ENCODE measurements around the gene ESF1. TPM values are rescaled to one million over a fixed set of nuclear protein-coding genes. Genes with fewer than 3 reads are reported as not detected.

The ESF1 gene
- total and polyA plus RNA-seq, 7 donors = 7.2 to 20.5 (median 14.0) TPM

- Histone ChIP-seq H3K36me3 (peaks cover 0 to 29% (median 2%) of the 10 kb centered on the region in 4 donors), H3K27ac (no peak overlapping the region), H3K4me1 (no peaks in the 10 kb centered on the region), H3K4me3 (no peak overlapping the region), H3K27me3 (no peaks in the 10 kb centered on the region), H3K9me3 (no peaks in the 10 kb centered on the region)
- intact Hi-C loops (cut with DNase I) = no loop called here
- no peak for TF ChIP-seq POLR2A (IDR thresholded peaks at IDR 0.05)
- no peak for TF ChIP-seq EP300 (IDR thresholded peaks at IDR 0.05)
- TF ChIP-seq, protein P1, sequence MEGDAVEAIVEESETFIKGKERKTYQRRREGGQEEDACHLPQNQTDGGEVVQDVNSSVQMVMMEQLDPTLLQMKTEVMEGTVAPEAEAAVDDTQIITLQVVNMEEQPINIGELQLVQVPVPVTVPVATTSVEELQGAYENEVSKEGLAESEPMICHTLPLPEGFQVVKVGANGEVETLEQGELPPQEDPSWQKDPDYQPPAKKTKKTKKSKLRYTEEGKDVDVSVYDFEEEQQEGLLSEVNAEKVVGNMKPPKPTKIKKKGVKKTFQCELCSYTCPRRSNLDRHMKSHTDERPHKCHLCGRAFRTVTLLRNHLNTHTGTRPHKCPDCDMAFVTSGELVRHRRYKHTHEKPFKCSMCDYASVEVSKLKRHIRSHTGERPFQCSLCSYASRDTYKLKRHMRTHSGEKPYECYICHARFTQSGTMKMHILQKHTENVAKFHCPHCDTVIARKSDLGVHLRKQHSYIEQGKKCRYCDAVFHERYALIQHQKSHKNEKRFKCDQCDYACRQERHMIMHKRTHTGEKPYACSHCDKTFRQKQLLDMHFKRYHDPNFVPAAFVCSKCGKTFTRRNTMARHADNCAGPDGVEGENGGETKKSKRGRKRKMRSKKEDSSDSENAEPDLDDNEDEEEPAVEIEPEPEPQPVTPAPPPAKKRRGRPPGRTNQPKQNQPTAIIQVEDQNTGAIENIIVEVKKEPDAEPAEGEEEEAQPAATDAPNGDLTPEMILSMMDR (IDR thresholded peaks at IDR 0.05) = no peak
- TF ChIP-seq POLR2AphosphoS5 (IDR thresholded peaks at IDR 0.05) = no peak
- WGBS, 2 donors = 93 to 94% methylated on average over 2 of the region's 2 CpGs
- DNase-seq = no peak
Observed at GRCh38 chr20:13753436-13754036, 31.2 kb downstream of the ESF1 start.

DNA sequence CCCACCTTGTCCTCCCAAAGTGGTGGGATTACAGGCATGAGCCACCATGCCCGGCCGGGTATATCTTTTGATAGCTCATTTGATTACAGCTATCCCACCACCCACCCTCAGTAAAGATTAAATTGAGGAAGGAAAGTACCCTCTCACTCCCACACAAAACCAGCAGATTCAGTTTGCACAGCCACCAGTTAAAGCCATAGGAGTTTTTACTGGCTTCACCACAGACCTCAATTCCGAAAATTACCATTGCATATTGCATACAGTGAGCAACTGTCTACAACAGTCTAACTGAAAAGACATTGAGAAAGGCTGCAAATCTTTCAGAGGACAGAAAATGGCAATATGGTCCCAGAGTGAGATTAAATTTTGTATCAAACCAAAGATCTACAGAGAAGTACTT, 34.9 kb downstream of the ESF1 start:
- Histone ChIP-seq H3K27me3 (no peaks in the 10 kb centered on the region), H3K4me1 (no peaks in the 10 kb centered on the region), H3K4me3 (no peak overlapping the region), H3K36me3 (peaks cover 0 to 9% (median 0%) of the 10 kb centered on the region in 4 donors), H3K9me3 (no peaks in the 10 kb centered on the region), H3K27ac (no peak overlapping the region)
- 92 to 95% methylated on average over 3 of the region's 3 CpGs for WGBS, 2 donors
- DNase-seq = no peak
- TF ChIP-seq, protein P1 (IDR thresholded peaks at IDR 0.05) = no peak
- TF ChIP-seq EP300 (IDR thresholded peaks at IDR 0.05) (no peak), POLR2AphosphoS5 (IDR thresholded peaks at IDR 0.05) (no peak)
- intact Hi-C loops (cut with DNase I) = no loop called here

DNA sequence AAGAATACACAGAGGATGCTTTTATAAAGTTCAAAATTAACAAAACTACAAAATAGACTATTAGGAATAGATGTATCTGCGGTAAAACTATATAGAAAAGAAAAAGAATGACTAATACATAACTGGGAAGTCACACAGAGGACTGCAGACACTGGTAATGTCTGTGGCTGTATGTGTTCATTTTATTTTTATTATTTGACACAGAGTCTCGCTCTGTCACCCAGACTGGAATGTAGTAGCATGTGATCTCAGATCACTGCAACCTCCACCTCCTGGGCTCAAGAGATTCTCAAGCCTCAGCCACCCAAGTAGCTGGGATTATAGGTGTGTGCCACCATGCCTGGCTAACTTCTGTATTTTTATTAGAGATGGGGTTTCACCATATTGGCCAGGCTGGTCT, 38.9 kb downstream of the ESF1 start:
- intact Hi-C loops (cut with DNase I) = no loop called here
- Histone ChIP-seq H3K36me3 (peaks cover 0 to 18% (median 3%) of the 10 kb centered on the region in 4 donors), H3K27ac (no peak overlapping the region), H3K27me3 (no peaks in the 10 kb centered on the region), H3K4me3 (no peak overlapping the region), H3K9me3 (no peaks in the 10 kb centered on the region), H3K4me1 (no peaks in the 10 kb centered on the region)
- DNase-seq = no peak
- WGBS, 2 donors = 73 to 100% methylated on average over 2 of the region's 2 CpGs
- no peak for TF ChIP-seq POLR2AphosphoS5 (IDR thresholded peaks at IDR 0.05)
- TF ChIP-seq EP300 (IDR thresholded peaks at IDR 0.05) = no peak
- TF ChIP-seq POLR2A (IDR thresholded peaks at IDR 0.05) = no peak
- TF ChIP-seq, protein P1 (IDR thresholded peaks at IDR 0.05) = no peak

- Histone ChIP-seq H3K27me3 (no peaks in the 10 kb centered on the region), H3K4me1 (no peaks in the 10 kb centered on the region), H3K4me3 (no peak overlapping the region), H3K36me3 (peaks cover 0 to 14% (median 3%) of the 10 kb centered on the region in 4 donors), H3K27ac (no peak overlapping the region), H3K9me3 (peaks cover 0 to 2% (median 0%) of the 10 kb centered on the region in 4 donors)
- TF ChIP-seq POLR2A (IDR thresholded peaks at IDR 0.05) (no peak), POLR2AphosphoS5 (IDR thresholded peaks at IDR 0.05) (no peak), EP300 (IDR thresholded peaks at IDR 0.05) (no peak)
- TF ChIP-seq, protein P1 (IDR thresholded peaks at IDR 0.05) = no peak
- 78 to 86% methylated on average over 1 of the region's 1 CpG for WGBS, 2 donors
- DNase-seq = no peak
- intact Hi-C loops (cut with DNase I) = no loop called here
Observed at GRCh38 chr20:13744352-13744751, 40.4 kb downstream of the ESF1 start.

GRCh38 chr20:13741879-13742278, 42.8 kb downstream of the ESF1 start:
- Histone ChIP-seq H3K36me3 (peaks cover 0 to 14% (median 3%) of the 10 kb centered on the region in 4 donors), H3K27me3 (no peaks in the 10 kb centered on the region), H3K27ac (no peak overlapping the region), H3K4me1 (peaks cover 0 to 21% (median 11%) of the 10 kb centered on the region in 4 donors), H3K4me3 (no peak overlapping the region), H3K9me3 (peaks cover 0 to 2% (median 0%) of the 10 kb centered on the region in 4 donors)
- TF ChIP-seq POLR2AphosphoS5 (IDR thresholded peaks at IDR 0.05) (no peak), EP300 (IDR thresholded peaks at IDR 0.05) (no peak), POLR2A (IDR thresholded peaks at IDR 0.05) (no peak)
- TF ChIP-seq, protein P1 (IDR thresholded peaks at IDR 0.05) = no peak
- intact Hi-C loops (cut with DNase I) = no loop called here
- WGBS, 2 donors = 84 to 92% methylated on average over 6 of the region's 6 CpGs
- DNase-seq = no peak

Measured in sigmoid colon (tissue), 7 donors.